Posterior cingulate gyrus (tissue), 11 donors: Measurements from ENCODE around the gene LDLRAD4.

Source experiments
- DNase-seq, 10 donors: peaks; one replicate each; pipeline versions ENCODE4 v3.0.0 to v3.0.0-alpha.2; 2020 to 2021; ENCODE audit warnings: mixed read lengths in 3 of 10
- intact Hi-C: fragments of 100-400 bp; cut with DNase I; formaldehyde crosslinking; loops from one replicate; pipeline ENCODE4 v1.15.1; 2023

LDLRAD4 gene

DNA sequence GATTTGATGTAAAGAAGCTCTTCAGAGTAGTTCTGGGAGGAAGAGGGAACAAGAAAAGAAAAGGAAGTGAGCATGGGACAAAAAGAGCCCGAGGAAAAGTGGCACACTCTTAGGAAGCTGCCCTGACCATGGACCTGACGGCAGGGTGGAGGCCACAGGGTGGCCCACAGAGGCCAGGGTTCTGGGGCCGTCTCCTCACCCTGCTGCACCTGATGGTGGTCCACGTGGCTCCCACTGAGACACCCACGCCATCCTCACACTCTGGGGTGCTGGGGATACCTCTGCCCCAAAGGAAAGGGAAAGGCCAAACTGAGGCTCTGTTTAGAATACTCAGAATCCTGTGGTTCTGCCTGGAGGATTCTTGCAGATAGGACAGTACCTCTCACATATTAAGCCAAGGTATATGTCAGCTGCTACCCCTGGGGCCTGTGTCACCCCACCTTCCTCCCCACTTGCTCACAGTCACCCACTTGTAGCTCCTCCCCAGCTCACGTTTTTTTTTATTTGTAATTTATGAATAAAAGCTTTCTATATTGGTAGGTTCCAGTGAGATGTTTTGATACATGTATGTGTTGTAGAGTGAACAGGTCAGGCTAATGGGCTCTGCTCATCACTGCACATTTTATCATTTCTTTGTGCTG is 171.1 kb downstream of the LDLRAD4 start:
- intact Hi-C loops = no loop called here
- DNase-seq = peak in 1 of 10 donors; percentile 55

DNA sequence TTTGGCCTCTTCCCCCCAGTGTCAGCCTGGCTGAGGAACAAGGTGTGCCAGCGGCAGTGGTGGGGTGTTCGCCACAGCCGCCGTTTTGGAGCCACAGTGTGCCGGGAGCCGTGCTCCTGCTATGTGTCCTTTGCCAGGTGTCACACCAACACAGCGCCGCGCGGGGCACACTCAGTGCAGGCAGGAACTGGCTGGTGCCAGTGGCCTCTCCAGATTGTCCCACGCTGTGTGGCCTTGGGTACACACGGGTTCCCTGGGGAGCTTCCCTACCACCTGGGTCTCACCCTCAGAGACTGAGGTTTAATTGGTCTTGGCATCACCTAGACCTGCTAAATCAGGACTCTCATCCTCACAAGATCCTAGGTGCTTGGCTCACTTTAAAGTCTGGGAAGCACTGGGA is 171.6 kb downstream of the LDLRAD4 start:
- intact Hi-C loops = no loop called here
- DNase-seq = peak in 2 of 10 donors; percentile 65 to 75

DNA sequence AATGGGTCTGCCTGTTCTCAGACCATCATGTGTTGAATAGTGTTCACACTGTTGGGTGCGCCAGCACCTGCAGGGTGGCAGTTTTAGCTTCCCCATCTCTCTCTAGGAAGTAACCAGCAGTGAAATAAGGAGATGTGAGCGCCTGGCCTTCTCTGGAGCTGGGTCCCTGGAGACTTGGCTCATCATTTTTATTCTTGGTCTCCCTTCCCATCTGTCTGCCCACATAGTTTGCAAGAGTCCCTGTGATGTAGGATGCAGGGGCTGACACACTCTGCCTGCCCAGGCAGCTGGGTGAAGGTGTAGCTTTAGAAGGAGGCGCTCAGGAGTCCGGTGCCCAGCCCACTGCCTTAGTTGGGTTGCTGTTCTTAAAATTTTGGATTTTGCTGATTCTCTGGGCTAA is 172.2 kb downstream of the LDLRAD4 start:
- DNase-seq = peak in 2 of 10 donors; percentile 74 to 79
- intact Hi-C loops = no loop called here

DNA sequence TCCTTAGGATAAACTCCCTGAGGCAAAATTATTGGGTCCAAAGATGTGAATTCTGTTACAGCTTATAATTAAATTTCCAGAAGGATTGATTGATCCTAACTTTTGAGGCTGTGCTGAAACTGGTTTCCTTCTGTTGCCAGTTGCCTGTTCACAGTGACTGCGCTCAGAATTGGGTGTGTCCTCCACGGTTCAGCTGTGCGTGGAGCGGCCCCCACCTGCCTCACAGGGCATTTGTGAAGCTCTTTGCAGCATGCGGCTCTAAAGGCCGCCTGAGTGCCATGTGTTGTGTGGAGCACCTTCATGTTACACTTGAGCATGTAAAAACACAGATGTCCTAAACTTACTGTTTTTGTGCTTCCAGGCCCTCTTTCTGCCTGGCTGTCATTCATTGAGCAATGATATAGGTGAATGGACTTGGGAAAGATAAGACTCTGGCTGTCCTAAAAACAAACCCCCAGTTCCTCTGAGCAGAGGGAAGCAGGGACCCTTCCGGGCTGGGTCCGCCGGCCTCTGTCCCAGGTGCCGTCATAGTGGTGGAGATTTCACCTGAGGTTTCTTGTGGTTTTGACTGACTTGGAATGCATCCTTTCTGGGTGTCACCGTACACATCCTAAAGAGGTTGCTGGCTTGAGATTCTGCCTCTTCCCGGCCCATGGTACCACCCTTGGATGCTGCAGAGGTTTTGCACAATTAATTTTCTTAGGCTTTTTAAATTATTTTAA is 173.6 kb downstream of the LDLRAD4 start:
- intact Hi-C loops = no loop called here
- DNase-seq = peak in 1 of 10 donors; percentile 56

DNA sequence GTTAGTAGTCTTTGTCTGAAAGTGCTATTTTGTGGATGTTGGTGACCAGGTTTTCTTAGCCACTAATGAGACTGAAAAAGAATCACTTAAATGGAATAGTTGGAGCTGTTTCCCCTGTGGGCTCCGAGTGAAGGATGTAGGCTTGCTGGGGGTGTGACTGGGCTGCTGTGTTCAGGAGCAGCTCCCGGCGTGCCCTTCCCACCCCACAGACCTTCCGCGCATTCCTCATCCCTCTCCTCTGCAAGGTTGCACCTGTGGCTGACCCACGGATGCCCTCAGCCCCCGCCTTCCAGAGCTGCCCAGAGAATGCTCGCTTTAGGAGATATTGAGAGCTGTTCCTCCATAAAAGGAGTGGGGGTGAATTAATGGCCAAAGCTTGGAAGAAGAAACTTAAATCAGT is 174.3 kb downstream of the LDLRAD4 start:
- intact Hi-C loops = no loop called here
- DNase-seq = peak in 1 of 10 donors; percentile 51

DNA sequence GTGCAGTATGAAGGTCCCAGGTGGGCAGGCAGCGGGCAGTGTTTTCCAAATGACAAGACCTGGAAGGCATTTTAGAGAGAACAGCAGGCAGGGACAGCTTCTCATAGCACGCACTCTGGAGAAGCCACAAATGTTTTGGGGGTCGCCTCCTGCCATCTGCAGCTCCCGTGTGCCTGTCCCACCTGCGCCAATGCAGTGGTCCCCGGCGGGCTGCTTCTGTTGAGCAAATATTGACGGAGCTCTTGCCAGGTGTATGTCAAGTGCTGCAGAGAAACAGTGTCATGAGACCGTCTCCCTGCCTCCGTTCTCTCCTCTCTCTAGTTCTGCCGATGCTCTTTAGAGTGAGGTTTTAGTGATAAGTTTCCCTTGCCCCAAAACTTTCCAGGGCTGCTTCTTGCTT is 174.8 kb downstream of the LDLRAD4 start:
- intact Hi-C loops = no loop called here
- peak in 1 of 10 donors; percentile 58 for DNase-seq

DNA sequence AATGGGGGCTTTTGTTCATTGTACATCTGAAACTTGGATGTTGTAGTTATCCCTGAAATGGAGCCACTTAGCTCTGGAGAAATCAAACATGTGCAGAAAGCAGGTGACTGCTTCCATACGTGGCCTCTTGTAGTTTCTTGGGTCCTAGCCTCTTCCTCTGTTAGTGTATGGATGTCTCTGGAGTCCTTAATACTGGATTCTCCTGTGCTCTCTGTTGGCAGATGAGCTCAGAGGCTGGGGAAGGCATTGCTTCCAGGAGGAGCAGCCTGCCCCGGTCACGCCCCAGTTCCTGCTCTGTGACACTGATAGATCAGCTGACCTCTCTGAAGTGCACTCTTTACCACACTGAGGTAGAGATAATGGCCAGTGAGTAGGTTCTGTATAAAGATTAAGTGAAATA is 176.2 kb downstream of the LDLRAD4 start:
- peak in 1 of 10 donors; percentile 27 for DNase-seq
- intact Hi-C loops = no loop called here

DNA sequence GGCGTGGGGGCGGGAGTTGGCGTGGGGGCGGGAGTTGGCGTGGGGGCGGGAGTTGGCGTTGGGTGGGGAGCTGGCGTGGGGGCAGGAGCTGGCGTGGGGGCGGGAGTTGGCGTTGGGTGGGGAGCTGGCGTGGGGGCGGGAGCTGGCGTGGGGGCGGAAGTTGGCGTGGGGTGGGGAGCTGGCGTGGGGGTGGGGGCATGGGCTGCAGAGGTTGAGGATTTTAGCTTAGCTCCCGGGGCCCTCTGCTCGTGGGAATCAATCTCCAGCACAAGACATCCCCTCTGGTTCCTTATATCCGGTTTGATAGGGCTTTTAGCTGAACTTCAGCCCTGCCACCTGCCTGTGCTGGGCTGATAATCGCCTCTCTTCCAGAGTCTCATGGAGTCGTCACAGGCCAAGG is 177.0 kb downstream of the LDLRAD4 start:
- intact Hi-C loops = no loop called here
- peak in 1 of 10 donors; percentile 13 for DNase-seq

DNA sequence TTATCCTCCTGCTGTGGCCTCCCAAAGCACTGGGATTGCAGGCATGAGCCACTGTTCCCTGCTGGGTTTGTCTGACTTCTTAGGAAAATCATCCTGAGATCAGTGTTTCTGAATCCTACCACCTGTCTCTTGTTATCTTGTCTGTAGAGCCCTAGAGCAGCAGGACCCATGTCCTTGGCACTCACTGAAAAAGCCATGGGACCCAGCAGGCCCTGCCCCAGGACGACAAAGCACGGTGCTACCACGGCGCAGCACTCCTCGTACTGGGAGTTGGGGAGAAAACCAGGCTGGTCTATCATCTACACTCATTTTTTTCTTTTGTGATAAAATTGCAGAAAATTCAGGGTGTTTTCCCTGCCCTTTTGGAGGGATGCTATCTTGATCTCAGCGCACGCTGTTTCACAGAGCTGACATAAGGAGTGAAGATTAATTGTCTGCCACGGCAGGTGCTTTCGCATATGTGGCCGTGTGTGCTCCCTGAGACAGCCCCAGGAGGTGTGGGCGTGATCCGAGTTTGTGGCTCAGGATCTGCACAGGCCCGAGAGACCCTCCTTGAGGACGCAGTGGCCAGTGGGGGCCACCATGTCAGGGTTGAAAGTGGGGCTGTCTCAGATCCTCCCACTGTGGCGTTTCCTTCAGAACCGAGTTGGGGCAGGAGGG is 179.1 kb downstream of the LDLRAD4 start:
- peak in 1 of 10 donors; percentile 65 for DNase-seq
- intact Hi-C loops = no loop called here

DNA sequence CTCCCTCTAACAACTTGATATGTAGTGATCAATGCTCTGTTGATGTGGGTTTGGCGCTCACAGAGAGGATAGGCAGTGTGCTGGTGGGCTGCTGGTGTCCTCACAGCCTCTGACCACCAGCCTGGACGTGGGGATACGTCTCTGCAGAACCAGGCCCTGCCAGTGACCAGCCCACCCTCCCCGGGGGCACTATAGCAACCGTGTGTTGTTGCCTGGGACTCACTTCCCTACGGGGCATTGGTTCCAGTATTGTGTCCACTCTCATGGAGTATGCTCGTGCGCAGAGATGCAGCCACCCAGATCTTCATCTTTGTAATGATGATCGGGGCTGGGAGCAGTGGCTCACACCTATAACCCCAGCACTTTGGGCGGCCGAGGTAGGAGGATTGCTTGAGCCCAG is 180.1 kb downstream of the LDLRAD4 start:
- DNase-seq = peak in 1 of 10 donors; percentile 62
- intact Hi-C loops = no loop called here

DNA sequence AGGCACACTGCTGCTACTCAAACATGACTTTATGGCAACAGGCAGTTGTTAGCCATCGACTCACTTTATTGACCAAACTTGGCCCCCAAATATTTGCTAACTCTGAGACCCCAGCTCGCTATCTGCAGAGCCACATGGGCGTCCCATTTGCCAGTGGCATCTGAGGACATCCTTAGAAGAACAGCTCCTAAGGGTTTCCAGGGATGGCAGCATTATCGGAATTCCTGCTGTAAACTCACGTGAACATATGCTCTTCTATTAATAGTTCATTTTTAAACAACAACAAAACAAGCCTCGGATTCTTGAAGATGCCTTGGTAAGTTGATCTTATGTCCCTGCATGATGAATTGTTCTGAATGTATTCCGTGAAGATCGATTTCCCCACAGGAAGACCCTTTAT is 181.0 kb downstream of the LDLRAD4 start:
- DNase-seq = peak in 1 of 10 donors; percentile 7
- intact Hi-C loops = no loop called here

DNA sequence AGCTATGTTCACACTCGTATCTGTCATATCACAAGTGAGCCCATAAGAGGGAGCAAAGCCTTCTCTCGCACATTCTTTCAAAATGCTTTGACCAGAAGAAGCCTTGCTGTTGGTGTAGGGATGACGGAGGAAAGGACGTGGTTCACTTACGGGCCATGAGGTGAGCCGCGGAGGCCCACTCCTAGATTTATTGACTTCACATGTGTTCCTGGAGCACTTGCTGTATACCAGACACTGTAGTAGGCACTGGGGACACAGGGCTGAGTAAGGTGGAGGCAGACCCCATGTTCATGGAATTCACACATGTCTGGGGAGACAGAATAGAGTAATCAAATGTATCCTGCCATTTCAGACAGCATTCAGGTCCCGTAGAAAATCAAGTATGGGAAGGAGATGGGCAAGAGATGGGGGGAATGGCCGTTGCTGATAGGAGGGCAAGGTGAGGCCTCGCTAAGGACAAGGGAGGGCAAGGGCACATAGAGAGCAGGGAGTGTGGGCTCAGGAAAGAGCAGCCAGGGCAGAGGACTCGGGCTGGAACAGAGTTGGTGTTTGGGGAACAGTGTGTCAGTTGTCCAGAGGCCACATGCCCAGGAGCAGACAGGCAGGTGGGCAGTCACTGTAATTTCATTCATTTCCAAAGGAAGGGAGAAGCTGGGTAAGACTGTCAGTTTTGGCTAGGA is 182.2 kb downstream of the LDLRAD4 start:
- intact Hi-C loops = no loop called here
- peak in 1 of 10 donors; percentile 14 for DNase-seq

DNA sequence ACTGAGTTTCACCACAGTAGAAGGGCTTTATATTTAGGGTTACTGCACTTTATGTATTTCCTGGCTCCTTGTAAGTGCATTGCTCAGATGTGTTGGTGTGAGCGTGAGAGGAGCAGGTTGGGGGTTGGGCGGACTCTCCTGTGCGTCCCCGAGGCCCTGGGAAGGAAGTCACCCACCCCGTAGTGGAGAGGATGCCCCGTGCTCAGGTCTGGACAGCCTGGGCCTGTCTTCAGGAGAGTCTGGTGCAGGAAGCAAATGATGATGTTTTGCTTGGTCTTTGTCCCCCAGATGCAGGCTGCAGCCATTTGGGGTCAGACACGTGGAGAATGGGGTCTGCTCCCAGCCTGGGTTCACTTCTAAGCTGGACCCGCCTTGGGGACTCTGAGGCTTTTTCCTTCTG is 182.8 kb downstream of the LDLRAD4 start:
- DNase-seq = peak in 1 of 10 donors; percentile 50
- intact Hi-C loops = no loop called here

DNA sequence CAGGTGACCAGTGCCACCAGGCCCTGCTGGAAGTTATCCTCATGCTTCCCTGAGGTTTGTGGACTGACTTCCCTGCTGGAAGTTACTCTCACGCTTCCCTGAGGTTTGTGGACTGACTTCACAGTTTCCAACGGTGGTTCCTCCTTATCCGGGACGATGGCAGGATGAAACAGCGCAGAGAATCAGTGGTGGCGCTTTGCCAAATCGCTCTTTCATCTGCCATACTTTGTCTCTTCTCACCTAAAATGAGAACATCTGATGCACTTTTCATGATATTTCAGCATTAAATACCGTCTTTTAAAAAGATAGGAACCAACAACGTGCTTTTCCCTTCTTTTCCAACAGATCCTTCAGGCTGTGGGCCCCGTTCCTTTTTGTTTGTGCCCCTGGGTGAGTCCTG is 183.3 kb downstream of the LDLRAD4 start:
- peak in 1 of 10 donors; percentile 69 for DNase-seq
- intact Hi-C loops = no loop called here

DNA sequence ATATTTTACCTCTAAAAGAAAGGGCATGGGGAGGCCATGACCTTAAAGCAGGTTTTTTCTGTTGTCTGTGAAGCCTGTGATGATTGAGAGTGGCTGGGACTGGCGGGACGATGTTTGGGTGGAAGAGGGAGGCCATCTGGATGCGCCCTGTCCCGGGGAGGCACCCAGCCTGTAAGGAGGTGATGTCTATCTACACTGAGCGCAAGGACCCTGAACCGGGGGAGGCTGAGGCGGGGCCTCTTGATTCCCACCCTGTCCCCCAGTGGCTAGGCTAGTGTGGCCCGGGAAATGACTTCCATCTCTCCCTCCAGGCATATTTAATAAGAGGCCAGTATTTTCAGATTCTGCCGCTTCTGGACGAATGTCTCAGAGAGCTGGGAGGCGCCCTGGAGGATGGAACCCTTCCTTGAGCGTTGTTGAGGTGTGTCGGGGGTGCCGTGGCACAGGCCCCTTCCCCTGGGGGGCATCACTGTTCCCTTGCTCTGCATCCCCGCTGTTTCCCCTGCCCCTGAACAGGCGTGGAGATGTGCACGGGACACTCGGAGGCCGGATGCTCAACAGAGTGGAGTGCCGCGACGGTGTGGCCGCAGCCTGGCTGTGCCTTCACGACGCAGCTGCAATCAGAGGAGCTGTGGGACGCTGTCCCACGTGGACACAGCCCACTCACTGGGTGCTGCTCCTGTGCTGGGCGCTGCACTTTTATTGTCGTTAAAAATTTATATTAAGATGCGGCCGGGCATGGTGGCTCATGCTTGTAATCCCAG is 185.4 kb downstream of the LDLRAD4 start:
- intact Hi-C loops = no loop called here
- no peak for DNase-seq

DNA sequence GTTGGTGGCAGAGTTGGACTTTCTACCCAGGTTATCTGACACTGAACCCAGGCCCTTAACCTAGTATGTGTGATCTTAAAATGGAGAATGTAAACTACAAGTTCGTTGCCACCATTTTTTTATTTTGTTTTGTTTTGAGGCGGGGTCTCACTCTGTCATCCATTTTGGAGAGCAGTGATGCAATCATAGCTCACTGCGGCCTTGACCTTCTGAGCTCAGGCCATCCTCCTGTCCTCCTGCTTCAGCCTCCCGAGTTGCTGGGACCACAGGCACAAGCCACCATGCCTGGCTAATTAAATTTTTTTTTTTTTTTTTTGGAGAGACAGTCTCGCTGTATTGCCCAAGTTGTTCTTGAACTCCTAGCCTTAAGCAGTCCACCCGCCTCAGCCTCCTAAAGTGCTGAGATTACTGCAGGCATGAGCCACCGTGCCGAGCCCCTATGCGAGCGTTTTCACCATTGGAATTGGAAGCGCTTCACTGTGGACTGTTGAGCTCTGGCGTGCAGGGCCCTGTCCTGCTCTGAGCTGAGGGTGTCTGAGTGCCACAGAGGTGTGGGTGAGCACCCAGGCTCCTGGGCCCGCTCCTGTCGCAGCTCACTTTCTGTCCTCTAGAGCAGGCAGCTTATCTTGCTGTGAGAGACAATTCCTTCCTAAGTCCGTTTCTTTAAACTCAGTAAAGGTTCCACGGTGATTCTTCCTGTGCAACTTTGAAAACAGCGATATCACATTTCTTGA is 186.9 kb downstream of the LDLRAD4 start:
- intact Hi-C loops = no loop called here
- DNase-seq = no peak

DNA sequence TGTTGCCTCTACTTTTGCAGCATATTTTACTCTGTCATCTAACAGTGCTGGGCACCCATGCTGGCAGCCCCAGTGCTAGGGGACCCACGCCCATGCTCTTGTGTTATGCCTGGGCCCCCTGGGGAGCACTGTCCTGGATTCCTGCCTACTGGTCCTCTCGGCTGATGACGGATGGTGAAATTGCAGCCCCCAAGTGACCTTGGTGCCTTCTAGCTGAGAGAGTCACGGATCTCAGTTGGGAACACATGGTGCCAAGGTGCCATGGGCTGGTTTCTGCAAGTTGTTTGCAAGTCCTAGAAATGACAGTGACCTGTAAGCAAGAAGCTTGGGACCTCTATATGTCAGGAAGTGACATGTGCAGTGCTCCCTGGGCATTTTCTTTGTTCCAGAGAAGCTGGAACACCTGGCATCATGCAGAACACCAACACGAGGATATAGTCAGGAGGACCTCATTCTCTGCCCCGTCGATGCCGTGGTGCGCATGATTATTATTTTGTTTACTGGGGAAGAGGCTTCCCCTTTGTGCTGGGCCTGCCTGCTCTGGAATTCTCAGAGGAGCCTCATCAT is 187.6 kb downstream of the LDLRAD4 start:
- intact Hi-C loops = no loop called here
- DNase-seq = no peak

DNA sequence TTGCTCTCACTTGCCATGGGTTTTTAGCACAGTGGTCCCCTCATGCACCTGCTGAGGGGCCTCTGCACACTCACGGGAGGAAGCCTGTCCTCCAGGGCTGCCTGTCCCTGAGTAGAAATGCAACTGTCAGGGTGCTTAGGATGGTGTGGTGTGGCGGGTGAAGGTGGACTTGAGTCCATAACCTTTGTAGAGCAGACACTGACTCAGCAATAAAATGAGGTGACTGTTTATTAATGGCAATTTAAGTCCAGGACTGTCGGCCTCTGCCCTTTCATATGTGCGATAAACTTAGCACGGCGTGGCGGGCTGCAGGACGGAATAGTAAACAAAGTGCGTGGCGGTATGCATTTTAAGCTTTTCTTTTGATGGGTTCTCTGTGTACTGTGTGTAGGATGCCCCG is 188.2 kb downstream of the LDLRAD4 start:
- intact Hi-C loops = no loop called here
- no peak for DNase-seq

DNA sequence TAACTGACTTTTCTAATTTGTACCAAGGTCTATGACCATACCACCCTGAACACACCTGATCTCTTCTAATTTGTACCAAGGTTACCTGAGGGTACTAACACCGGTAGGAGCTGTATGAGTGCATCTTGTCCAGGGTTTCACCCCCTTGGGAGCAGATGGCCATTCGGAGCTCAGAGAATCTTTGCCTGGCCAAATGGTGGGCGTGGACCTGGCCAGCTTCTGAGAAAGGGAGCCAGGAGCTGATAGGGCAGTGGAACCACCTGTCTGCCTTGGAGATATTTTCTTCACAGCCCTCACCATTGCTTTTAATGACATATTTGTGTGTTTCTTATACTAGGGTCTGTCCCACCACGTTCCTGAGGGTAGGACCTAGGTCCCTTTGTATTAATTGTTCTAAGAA is 188.9 kb downstream of the LDLRAD4 start:
- intact Hi-C loops = no loop called here
- no peak for DNase-seq
